ENCODE results near the gene TMEM243.

The TMEM243 gene

GRCh38 chr7:87155788-87156187 is 63.7 kb downstream of the TMEM243 start:
- DNase-seq (ENCODE audit: low read depth), result no peak

DNA sequence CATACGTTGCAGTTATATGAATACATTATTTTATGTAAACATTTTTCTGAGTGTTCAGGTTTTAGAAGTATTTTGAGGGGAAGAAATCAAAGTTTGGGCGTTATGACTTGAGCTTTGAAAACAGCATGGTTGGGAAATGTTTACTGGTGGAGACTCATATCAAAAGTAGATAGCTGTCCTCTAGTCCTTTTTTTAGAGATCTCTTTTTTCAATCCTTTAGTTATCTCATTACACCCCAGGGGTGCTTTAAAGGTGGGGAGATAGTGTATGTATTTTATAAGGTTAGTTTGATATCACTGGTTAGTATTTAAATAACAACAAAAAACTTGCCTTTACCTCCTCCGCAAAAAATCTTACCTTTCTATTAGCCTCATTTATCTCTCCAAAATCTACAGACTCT is 65.0 kb downstream of the TMEM243 start:
- no peak for DNase-seq (ENCODE audit: low read depth)

- DNase-seq (ENCODE audit: low read depth), result no peak
These were observed 65.4 kb downstream of the TMEM243 start for GRCh38 chr7:87154166-87154565.

DNA sequence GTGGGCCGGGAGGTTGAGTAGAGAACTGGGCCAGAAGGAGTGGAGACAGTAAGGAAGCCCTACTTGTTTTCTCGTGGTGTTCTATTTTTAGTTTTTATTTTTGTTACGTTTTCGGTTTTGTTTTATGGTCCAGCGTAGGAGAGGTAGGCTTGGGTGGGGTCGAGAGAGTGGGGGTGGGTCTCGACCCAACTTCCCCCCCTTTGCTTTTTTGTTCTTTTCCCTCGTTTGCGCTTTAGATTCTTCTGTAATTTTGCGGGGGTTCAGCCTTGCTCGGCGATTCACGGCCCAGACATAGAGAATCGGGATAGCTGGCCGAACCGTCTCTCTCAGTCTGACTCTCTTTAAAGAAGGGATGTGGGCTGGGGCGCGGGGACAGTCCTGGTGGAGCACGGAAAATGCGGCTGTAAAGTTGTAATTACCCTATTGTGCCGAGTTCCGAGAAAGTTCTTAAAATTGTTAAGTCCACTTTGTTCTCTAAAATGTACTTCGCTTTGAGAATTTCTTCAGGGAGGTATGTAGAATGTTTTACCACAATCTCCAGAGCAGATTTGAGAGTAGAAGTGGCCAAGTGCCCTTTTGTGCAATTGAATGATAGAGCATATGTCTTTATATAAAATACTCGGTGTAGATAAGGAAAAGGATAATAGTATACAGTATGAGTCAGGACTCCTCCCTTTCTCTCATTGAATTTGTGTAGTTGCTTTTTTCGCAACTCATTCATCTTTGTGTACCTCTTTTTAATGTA is 66.5 kb downstream of the TMEM243 start:
- no peak for DNase-seq (ENCODE audit: low read depth)

GRCh38 chr7:87152112-87152896 is 67.2 kb downstream of the TMEM243 start, which contains the start of gene DMTF1:
TSS of gene DMTF1 (plus strand) at chr7:87152453. CDS start at chr7:87164942, 12,489 bp downstream.
- DNase-seq (ENCODE audit: low read depth), result peak; percentile 81

GRCh38 chr7:87151729-87152111 is 67.8 kb downstream of the TMEM243 start:
- DNase-seq (ENCODE audit: low read depth), result no peak

- no peak for DNase-seq (ENCODE audit: low read depth)
These were observed 68.4 kb downstream of the TMEM243 start for GRCh38 chr7:87151002-87151728.

- DNase-seq (ENCODE audit: low read depth), result no peak
These were observed 71.1 kb downstream of the TMEM243 start for GRCh38 chr7:87148332-87148955.

GRCh38 chr7:87147500-87147899 is 72.0 kb downstream of the TMEM243 start:
- no peak for DNase-seq (ENCODE audit: low read depth)

DNA sequence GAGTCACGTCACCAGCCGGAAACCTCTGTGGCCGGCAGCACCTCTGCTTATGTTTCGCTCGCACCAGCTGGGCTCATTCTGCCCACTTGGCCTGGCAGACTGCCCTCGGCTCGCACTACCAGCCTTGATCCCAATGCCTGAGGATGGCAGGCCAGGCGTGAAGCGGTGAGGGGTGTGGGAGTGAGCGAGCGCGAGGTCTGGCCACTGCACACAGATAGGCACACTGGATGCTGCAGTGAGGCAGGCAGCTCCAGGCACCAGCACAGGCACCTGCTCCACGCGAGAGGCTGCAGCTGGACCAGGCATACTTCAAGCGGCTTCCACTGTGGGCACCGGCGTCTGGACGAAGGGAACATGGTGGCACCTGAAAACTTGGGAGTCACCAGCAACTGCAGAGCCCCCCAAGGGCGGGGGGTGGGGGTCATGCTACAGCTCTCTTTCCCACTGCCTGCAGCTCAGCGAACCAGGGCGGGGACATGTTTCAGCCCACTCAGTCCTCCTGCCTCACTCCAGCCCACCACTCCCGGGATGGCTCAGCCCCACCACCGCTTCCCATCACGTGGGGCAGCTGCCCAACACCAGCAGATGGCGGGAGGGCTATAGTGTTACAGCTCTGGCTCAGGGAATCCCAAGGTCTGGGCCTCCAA is 72.7 kb downstream of the TMEM243 start:
- no peak for DNase-seq (ENCODE audit: low read depth)
